Activated naive CD8-positive, alpha-beta T cell treated with anti-CD3 and anti-CD28 coated beads, Interleukin-2, amount 50 U/mL, for 24 hours (primary cell): ENCODE measurements around the gene RUNDC1.
"Not testable (repeated sequence)": the region's sequence is repeated elsewhere in the genome, so short reads cannot be mapped to it uniquely, and the experiment has no call there.

Experiments
- ATAC-seq: fragments of 150-1000 bp; cut with Tn5 transposase; one replicate; pipeline ENCODE4 v1.10.0; 2021
- DNase-seq: peaks from one replicate; pipeline ENCODE4 v3.0.0; 2021
- H3K27ac Mint-ChIP-seq: one replicate; pipeline ENCODE4 v1.8.0; 2021; ENCODE audit warnings: mild to moderate bottlenecking, mixed read lengths
- H3K27me3 Mint-ChIP-seq: one replicate; pipeline ENCODE4 v1.8.0; 2021; ENCODE audit warnings: mixed read lengths
- H3K36me3 Mint-ChIP-seq: one replicate; pipeline ENCODE4 v1.8.0; 2021; ENCODE audit warnings: low read depth, mixed read lengths
- H3K4me1 Mint-ChIP-seq: one replicate; pipeline ENCODE4 v1.8.0; 2021; ENCODE audit warnings: mixed read lengths
- H3K4me3 Mint-ChIP-seq: one replicate; pipeline ENCODE4 v1.8.0; 2021; ENCODE audit warnings: mild to moderate bottlenecking, moderate library complexity, mixed read lengths
- H3K9me3 Mint-ChIP-seq: one replicate; pipeline ENCODE4 v1.8.0; 2021; ENCODE audit warnings: mixed read lengths

RUNDC1 gene

DNA sequence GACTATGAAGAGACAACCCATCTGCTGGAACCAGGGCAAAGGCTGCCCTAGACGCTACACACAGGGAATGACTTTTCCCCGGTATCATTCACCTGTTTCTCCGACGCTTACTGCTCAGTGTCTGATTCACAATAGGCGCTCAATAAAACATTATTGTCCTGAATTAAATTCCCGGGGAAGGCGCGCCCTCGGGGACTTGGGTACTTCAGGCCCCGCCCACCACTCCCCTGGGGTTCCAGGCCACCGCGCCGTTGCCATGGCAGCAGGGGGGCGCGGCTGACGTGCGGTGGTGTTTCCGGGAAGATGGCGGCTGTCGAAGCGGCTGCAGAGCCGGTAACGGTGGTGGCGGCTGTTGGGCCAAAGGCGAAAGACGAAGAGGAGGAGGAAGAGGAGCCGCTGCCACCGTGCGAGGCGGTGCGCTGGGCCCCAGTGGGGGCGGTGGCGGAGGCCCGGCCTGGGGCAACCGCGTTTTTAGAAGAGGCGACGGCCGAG is at the start of gene RUNDC1:
TSS of gene RUNDC1 (plus strand) at position 292 of the 492 bp plus-strand sequence. CDS start at position 304, 12 bp downstream.
- H3K36me3 Mint-ChIP-seq, result peaks cover 20% of the 10 kb centered on the region
- no peaks in the 10 kb centered on the region for H3K27me3 Mint-ChIP-seq
- H3K27ac Mint-ChIP-seq, result peak within 1 kb of the TSS; percentile 97
- H3K9me3 Mint-ChIP-seq, result no peaks in the 10 kb centered on the region
- peak within 1 kb of the TSS; percentile 96 for H3K4me3 Mint-ChIP-seq
- DNase-seq (peak; percentile 95), ATAC-seq (peak; percentile 79)
- H3K4me1 Mint-ChIP-seq, result peaks cover 38% of the 10 kb centered on the region

DNA sequence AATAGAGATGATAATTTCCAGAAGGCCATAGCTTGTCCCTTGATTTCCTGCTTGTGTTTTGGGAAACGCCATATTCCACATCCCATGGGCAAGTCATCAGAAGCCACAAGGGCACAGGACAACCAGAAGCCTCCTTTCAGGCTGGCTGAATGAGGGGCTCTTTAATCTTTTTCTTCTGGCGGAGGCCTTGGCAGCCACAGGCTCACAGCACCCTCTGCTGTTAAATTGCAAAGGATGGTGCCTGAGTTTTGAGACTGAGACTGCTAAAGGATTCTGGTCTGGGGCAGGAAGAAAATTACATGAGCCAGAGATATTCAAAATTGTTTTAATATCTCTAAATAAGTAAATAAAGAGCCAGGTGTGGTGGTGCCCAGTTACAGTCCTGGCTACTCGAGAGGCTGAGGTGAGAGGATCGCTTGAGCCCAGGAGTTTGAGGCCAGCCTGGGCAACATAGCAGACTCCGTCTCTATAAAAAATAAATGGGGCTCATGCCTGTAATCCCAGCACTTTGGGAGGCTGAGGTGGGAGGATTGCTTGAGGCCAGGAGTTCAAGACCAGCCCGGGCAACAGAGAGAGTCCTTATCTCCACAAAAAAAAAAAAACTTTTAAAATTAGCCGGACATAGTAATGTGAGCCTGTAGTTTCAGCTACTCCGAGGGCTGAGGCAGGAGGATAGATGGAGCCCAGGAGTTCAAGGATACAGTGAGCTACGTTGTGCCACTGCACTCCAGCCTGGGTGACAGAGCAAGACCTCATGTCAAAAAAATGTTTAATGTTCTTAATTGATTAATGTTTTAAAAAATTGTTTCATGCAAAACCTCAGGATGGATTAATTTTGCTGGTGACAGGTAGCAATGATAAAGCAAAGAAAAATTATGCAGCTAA is 42.4 kb upstream of the RUNDC1 start:
- Mint-ChIP-seq H3K9me3 (no peaks in the 10 kb centered on the region), H3K4me1 (no peaks in the 10 kb centered on the region)

DNA sequence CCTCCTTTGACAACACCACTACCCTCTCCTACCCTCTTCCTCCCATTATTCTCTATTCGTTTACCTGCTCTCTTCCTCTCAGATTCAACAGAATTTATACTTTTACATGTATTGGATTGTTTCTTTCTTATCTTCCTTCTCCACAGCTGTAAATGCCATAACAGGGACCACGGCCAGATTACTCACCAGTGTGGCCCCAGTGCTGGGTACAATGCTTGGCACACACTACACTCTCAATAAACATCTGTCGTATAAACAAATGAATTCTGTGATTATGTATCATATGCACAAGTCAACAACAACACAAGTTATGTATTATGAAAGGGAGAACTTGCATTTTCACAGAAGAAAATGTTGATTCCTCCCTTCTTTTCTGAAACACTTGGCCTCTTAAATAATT is 36.2 kb upstream of the RUNDC1 start:
- no peak for DNase-seq
- H3K36me3 Mint-ChIP-seq, result peaks cover 1% of the 10 kb centered on the region
- no peak overlapping the region for H3K27ac Mint-ChIP-seq
- no peak overlapping the region for H3K4me3 Mint-ChIP-seq
- no peaks in the 10 kb centered on the region for H3K4me1 Mint-ChIP-seq
- no peaks in the 10 kb centered on the region for H3K9me3 Mint-ChIP-seq
- no peak for ATAC-seq
- no peaks in the 10 kb centered on the region for H3K27me3 Mint-ChIP-seq

More for the DNA sequence above, 42.4 kb upstream of the RUNDC1 start:
- Mint-ChIP-seq H3K36me3 (no peaks in the 10 kb centered on the region), H3K27me3 (peaks cover 11% of the 10 kb centered on the region), H3K4me3 (no peak overlapping the region), H3K27ac (no peak overlapping the region)
- DNase-seq, result peak; percentile 16
- peak; percentile 52 for ATAC-seq

DNA sequence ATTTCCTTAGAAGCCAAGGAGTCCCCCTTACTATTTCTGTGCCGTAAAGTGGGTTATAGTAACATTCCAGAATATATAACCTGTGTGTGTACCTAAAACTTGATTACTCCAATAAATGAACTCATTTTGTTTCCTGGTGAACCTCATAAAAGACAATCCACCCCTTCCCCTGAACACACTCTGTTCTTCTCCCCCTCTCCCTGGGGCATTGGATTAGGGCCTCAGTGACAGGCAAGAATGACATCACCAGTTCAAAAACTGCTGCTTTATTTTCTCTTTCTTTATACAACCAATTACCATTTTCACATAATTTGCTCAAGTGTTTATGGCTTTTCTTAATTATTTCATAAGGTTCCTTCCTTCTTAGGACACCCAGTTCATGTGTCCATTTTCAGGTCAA is 33.6 kb upstream of the RUNDC1 start:
- no peaks in the 10 kb centered on the region for H3K4me1 Mint-ChIP-seq
- H3K4me3 Mint-ChIP-seq, result no peak overlapping the region
- H3K36me3 Mint-ChIP-seq, result peaks cover 19% of the 10 kb centered on the region
- DNase-seq, result no peak
- H3K27ac Mint-ChIP-seq, result no peak overlapping the region
- H3K9me3 Mint-ChIP-seq, result no peaks in the 10 kb centered on the region
- no peak for ATAC-seq
- no peaks in the 10 kb centered on the region for H3K27me3 Mint-ChIP-seq

DNA sequence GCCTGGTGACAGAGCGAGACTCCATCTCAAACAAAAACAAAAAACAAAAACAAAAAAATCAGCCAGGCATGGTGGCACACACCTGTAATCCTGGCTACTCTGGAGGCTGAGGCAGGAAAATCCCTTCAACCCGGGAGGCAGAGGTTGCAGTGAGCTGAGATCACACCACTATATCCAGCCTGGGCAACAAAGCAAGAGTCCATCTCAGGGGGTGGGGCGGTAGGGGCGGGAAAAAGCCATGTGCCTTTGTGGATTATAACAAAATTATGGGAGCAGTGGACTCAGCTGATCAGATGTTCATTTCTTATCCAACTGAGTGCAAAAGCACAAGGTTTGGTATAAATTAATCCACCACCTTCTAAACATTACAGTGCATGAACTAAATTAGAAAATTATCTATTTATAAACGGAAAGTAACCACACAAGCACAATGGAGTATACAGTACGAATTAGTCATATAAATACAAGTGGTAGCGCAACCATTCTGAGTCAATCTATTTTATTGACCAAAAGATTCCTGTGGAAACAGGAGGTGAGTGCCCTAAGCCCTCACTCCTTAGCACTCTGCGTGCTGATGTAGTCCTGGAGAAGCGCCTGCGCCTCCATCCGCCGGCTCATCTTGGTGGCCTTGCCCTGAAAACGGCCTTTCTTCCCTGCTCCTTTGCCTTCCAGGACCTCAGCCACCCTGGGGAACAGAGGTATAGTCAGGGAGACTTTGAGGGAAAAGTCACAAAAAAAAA is 30.2 kb upstream of the RUNDC1 start:
- Mint-ChIP-seq H3K27me3 (no peaks in the 10 kb centered on the region), H3K9me3 (no peaks in the 10 kb centered on the region), H3K4me1 (no peaks in the 10 kb centered on the region), H3K4me3 (no peak overlapping the region), H3K36me3 (peaks cover 38% of the 10 kb centered on the region), H3K27ac (no peak overlapping the region)
- DNase-seq, result no peak
- ATAC-seq, result no peak

DNA sequence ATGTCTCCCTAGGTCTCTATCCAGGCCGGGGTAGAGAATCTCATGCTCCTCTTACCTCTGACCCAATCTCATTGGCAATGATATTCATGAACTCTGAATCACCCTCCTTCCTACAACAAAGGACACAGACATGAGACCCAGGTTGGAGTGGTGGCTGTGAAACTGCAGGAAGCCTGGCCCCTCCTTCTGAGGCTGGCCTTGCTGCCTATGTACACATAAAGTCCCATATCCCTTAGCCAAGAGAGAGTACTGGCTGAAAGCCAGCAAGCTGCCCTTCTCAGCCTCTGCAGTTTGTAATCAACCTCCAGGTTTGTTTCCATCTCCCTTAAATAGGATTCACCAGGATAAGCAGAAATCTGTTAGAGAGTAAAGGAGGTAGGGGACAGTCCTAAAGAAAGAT is 26.7 kb upstream of the RUNDC1 start:
- Mint-ChIP-seq H3K27ac (no peak overlapping the region), H3K36me3 (peaks cover 57% of the 10 kb centered on the region), H3K4me3 (no peak overlapping the region), H3K9me3 (no peaks in the 10 kb centered on the region), H3K4me1 (no peaks in the 10 kb centered on the region), H3K27me3 (no peaks in the 10 kb centered on the region)
- ATAC-seq, result no peak
- DNase-seq, result no peak

DNA sequence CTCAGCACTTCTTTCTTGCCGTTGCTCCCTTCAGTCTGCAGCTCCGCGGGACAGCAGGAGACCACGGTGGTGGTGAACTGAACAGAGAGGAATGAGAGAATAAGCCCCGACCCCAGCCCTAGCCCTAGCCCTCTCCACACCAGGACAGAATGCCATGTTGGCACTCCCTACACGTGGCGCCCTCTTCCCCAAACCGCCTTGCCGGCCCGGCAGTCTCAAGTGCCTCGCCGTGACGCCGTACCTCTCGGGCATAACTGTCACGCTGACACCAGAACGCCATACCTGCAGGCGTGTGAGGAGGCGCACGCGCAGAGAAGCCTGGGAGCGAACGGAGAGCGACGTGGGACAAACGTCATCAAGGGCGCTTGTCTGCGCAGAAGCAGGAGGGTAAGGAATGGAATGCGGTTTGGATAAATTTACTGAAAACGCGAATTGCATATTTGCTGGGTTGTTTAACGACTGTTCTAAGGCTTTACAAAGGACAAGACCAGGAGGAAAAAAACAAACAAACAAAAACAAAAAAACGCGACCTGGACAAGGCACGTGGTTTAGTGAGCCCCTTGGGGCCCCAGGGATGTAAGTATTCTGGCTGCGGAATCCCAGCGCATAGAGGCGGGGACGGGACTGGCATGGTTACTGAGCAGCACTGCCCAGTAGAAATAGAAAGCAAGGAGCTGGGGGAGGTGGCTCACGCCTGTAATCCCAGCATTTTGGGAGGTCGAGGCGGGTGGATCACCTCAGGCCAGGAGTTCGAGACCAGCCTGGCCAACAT is 16.0 kb upstream of the RUNDC1 start, which contains the start of gene AARSD1:
TSS of gene AARSD1 (minus strand) at position 294 of the 772 bp plus-strand sequence. CDS start at position 280, 14 bp downstream.
- ATAC-seq (peak; percentile 98), DNase-seq (peak; percentile 89)
- peak within 1 kb of the TSS; percentile 100 for H3K27ac Mint-ChIP-seq
- H3K9me3 Mint-ChIP-seq, result no peaks in the 10 kb centered on the region
- H3K27me3 Mint-ChIP-seq, result peaks cover 3% of the 10 kb centered on the region
- H3K4me3 Mint-ChIP-seq, result peak within 1 kb of the TSS; percentile 95
- peaks cover 38% of the 10 kb centered on the region for H3K36me3 Mint-ChIP-seq
- peaks cover 21% of the 10 kb centered on the region for H3K4me1 Mint-ChIP-seq

DNA sequence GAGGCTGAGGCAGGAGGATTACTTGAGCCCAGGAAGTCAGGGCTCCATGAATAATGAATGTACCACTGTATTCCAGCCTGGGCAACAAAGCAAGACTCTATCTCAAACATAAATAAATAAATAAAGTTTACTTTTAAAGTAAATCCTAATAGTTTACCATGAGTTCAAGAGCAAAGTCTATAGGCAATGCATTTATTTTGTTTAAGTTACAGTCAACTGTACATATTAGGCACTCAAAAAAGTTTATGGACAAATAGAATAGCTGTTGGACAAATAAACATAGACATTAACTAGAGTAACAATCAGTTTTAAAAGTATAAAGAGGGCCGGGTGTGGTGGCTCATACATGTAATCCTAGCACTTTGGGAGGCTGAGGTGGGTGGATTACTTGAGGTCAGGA is 12.4 kb upstream of the RUNDC1 start:
- Mint-ChIP-seq H3K27me3 (peaks cover 3% of the 10 kb centered on the region), H3K9me3 (no peaks in the 10 kb centered on the region), H3K4me3 (no peak overlapping the region), H3K27ac (no peak overlapping the region), H3K4me1 (peaks cover 13% of the 10 kb centered on the region), H3K36me3 (peaks cover 9% of the 10 kb centered on the region)
- DNase-seq (no peak), ATAC-seq (no peak)

DNA sequence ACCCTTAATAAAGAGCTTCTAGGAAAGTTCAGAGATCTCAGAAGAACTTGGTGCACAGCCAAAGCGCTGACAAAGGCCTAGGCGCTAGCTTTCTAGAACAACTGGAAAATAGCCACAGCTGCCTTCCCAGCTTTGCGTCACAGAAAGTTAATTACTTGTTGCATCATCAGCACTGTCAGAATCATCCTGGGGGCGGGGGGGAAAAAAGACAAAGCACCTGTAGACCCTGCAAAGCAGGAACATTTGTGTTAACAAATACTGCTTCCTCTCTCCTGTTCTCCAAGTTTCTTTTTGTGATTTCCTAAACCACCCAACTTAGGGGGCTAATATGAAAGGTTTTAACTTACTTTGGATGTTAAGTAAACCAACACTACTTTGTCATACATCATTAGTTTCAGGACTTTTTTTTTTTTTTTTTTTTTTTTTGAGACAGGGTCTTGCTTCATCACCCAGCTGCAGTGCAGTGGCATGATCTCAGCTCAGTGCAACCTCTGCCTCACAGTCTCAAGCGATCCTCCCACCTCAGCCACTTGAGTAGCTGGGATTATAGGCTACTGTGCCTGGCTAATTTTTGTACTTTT is 11.3 kb upstream of the RUNDC1 start:
- H3K36me3 Mint-ChIP-seq, result peaks cover 5% of the 10 kb centered on the region
- ATAC-seq, result no peak
- H3K27me3 Mint-ChIP-seq, result peaks cover 3% of the 10 kb centered on the region
- no peak for DNase-seq
- no peak overlapping the region for H3K4me3 Mint-ChIP-seq
- no peak overlapping the region for H3K27ac Mint-ChIP-seq
- H3K9me3 Mint-ChIP-seq, result no peaks in the 10 kb centered on the region
- peaks cover 6% of the 10 kb centered on the region for H3K4me1 Mint-ChIP-seq

DNA sequence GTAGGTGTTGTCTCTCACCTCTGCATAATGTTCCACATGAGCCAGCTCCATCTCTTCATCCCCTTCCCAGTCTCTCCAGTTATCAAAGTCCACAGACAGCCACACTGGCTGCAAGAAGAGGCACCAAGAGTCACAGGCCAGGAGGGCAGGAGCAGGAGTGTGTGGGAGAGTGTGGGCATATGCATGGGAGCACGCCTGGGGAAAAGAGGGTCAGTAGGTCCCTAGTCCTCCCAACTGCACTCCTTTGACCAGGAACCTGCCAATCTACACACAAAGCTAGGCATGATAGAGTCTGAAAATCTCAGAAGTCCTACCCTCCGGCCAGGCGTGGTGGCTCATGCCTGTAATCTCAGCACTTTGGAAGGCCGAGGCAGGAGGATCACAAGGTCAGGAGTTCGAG is 8.8 kb upstream of the RUNDC1 start:
- DNase-seq, result no peak
- Mint-ChIP-seq H3K9me3 (no peaks in the 10 kb centered on the region), H3K27ac (no peak overlapping the region), H3K36me3 (no peaks in the 10 kb centered on the region), H3K27me3 (no peaks in the 10 kb centered on the region), H3K4me1 (no peaks in the 10 kb centered on the region), H3K4me3 (no peak overlapping the region)
- no peak for ATAC-seq

DNA sequence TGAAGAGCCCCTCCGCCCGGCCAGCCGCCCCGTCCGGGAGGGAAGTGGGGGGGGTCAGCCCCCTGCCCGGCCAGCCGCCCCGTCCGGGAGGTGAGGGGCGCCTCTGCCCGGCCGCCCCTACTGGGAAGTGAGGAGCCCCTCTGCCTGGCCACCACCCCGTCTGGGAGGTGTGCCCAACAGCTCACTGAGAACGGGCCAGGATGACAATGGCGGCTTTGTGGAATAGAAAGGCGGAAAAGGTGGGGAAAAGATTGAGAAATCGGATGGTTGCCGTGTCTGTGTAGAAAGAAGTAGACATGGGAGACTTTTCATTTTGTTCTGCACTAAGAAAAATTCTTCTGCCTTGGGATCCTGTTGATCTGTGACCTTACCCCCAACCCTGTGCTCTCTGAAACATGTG is 7.0 kb upstream of the RUNDC1 start:
- not testable (repeated sequence) for H3K4me3 Mint-ChIP-seq, H3K4me1 Mint-ChIP-seq, DNase-seq, ATAC-seq, H3K27me3 Mint-ChIP-seq, H3K36me3 Mint-ChIP-seq, H3K27ac Mint-ChIP-seq, H3K9me3 Mint-ChIP-seq

DNA sequence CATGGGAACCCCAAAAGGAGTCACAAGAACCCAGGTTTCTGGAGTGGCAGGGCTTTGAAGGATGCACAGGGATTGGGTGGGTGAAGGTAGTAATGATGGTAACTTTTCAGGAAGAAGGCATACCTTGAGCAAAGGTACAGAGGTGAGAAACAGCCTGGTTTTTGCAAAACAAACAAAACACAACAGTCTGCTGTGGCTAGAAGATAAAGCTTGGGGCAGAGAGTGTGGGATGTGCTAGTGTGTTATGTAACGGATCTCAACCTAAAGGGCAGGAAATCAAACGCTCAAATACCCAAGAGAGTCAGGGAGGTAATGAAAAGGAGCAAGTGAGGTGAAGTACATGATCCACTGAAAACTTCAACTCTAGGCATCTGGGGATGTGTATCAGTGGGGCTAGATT is 5.1 kb upstream of the RUNDC1 start:
- Mint-ChIP-seq H3K27ac (no peak overlapping the region), H3K4me3 (no peak overlapping the region), H3K27me3 (no peaks in the 10 kb centered on the region), H3K9me3 (no peaks in the 10 kb centered on the region), H3K4me1 (peaks cover 12% of the 10 kb centered on the region), H3K36me3 (no peaks in the 10 kb centered on the region)
- DNase-seq, result no peak
- no peak for ATAC-seq

DNA sequence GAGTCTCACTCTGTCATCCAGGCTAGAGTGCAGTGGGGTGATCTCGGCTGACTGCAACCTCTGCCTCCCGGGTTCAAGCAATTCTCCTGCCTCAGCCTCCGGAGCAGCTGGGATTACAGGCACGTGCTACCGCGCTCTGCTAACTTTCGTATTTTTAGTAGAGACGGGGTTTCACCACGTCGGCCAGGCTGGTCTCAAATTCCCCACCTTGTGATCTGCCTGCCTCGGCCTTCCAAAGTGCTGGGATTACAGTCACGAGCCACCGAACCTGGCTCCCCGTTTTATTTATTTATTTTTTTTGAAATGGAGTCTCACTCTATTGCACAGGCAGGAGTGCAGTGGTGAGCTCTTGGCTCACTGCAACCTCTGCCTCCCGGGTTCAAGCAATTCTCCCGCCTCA is 4.7 kb upstream of the RUNDC1 start:
- not testable (repeated sequence) for H3K4me3 Mint-ChIP-seq, H3K36me3 Mint-ChIP-seq, ATAC-seq, DNase-seq, H3K27ac Mint-ChIP-seq, H3K9me3 Mint-ChIP-seq, H3K27me3 Mint-ChIP-seq
- H3K4me1 Mint-ChIP-seq, result peaks cover 12% of the 10 kb centered on the region
